ENCODE results near the gene CREB5. TPM values are rescaled to one million over a fixed set of nuclear protein-coding genes. Genes with fewer than 3 reads are reported as not detected.

The CREB5 gene
- total RNA-seq, 4 donors from 2014 or later: 16.8 to 22.4 (median 20.9) TPM

- no peak overlapping the region for H3K4me3 ChIP-seq
- no peaks in the 10 kb centered on the region for H3K27me3 ChIP-seq
- DNase-seq (ENCODE audit: low spot score in 2 of 2): no peak
- H3K9me3 ChIP-seq: no peaks in the 10 kb centered on the region
- WGBS, 2 donors: 93 to 94% methylated on average over 2 of the region's 2 CpGs
- H3K27ac ChIP-seq: no peak overlapping the region
- H3K4me1 ChIP-seq: peaks cover 0 to 12% (median 3%) of the 10 kb centered on the region in 4 donors
- TF ChIP-seq EP300 (IDR thresholded peaks at IDR 0.05) (no peak), CTCF (IDR thresholded peaks at IDR 0.05) (no peak), POLR2A (IDR thresholded peaks at IDR 0.05) (no peak)
- no peaks in the 10 kb centered on the region for H3K36me3 ChIP-seq
Measured at GRCh38 chr7:28435732-28436378, 23.5 kb downstream of the CREB5 start.

- 90 to 92% methylated on average over 8 of the region's 8 CpGs for WGBS, 2 donors
- TF ChIP-seq POLR2A (IDR thresholded peaks at IDR 0.05): no peak
- no peak for TF ChIP-seq EP300 (IDR thresholded peaks at IDR 0.05)
- no peak for TF ChIP-seq CTCF (IDR thresholded peaks at IDR 0.05)
Measured at GRCh38 chr7:28440055-28440601, 27.8 kb downstream of the CREB5 start.

GRCh38 chr7:28442540-28443420 lies 30.5 kb downstream of the CREB5 start:
- Histone ChIP-seq H3K27ac (no peak overlapping the region), H3K4me1 (no peaks in the 10 kb centered on the region), H3K27me3 (no peaks in the 10 kb centered on the region), H3K36me3 (no peaks in the 10 kb centered on the region), H3K9me3 (no peaks in the 10 kb centered on the region), H3K4me3 (no peak overlapping the region)
- DNase-seq (ENCODE audit: low spot score in 2 of 2): no peak
- 82 to 86% methylated on average over 5 of the region's 5 CpGs for WGBS, 2 donors
- no peak for TF ChIP-seq POLR2A (IDR thresholded peaks at IDR 0.05)
- no peak for TF ChIP-seq CTCF (IDR thresholded peaks at IDR 0.05)
- TF ChIP-seq EP300 (IDR thresholded peaks at IDR 0.05): no peak

More at GRCh38 chr7:28440055-28440601, 27.8 kb downstream of the CREB5 start:
- no peak for DNase-seq (ENCODE audit: low spot score in 2 of 2)
- Histone ChIP-seq H3K4me3 (no peak overlapping the region), H3K36me3 (no peaks in the 10 kb centered on the region), H3K4me1 (no peaks in the 10 kb centered on the region), H3K9me3 (no peaks in the 10 kb centered on the region), H3K27ac (no peak overlapping the region), H3K27me3 (no peaks in the 10 kb centered on the region)

- Histone ChIP-seq H3K27ac (no peak overlapping the region), H3K4me3 (no peak overlapping the region), H3K4me1 (no peaks in the 10 kb centered on the region), H3K27me3 (no peaks in the 10 kb centered on the region), H3K36me3 (no peaks in the 10 kb centered on the region), H3K9me3 (no peaks in the 10 kb centered on the region)
- no peak for DNase-seq (ENCODE audit: low spot score in 2 of 2)
- TF ChIP-seq EP300 (IDR thresholded peaks at IDR 0.05) (no peak), POLR2A (IDR thresholded peaks at IDR 0.05) (no peak), CTCF (IDR thresholded peaks at IDR 0.05) (no peak)
- 75 to 80% methylated on average over 5 of the region's 5 CpGs for WGBS, 2 donors
Measured at GRCh38 chr7:28446131-28446530, 33.8 kb downstream of the CREB5 start.

GRCh38 chr7:28447071-28447470 lies 34.8 kb downstream of the CREB5 start:
- H3K4me3 ChIP-seq: no peak overlapping the region
- no peaks in the 10 kb centered on the region for H3K27me3 ChIP-seq
- TF ChIP-seq POLR2A (IDR thresholded peaks at IDR 0.05): no peak
- no peak for TF ChIP-seq CTCF (IDR thresholded peaks at IDR 0.05)
- no peak for TF ChIP-seq EP300 (IDR thresholded peaks at IDR 0.05)
- WGBS, 2 donors: 90 to 95% methylated on average over 5 of the region's 5 CpGs
- no peaks in the 10 kb centered on the region for H3K4me1 ChIP-seq
- H3K27ac ChIP-seq: no peak overlapping the region
- no peaks in the 10 kb centered on the region for H3K36me3 ChIP-seq
- no peak for DNase-seq (ENCODE audit: low spot score in 2 of 2)
- H3K9me3 ChIP-seq: no peaks in the 10 kb centered on the region
